ENCODE data around the gene AKT1S1. TPM values are rescaled to one million over a fixed set of nuclear protein-coding genes. Genes with fewer than 3 reads are reported as not detected.

Gene AKT1S1
- total RNA-seq, 1 donor from 2014 or later, result 38.6 TPM

- DNase-seq (ENCODE audit: low read depth, low spot score), result no peak
- Mint-ChIP-seq H3K4me3 (peak overlapping the region; percentile 67), H3K36me3 (ENCODE audit: low read depth) (peaks cover 26% of the 10 kb centered on the region), H3K4me1 (peaks cover 26% of the 10 kb centered on the region), H3K9me3 (peaks cover 4% of the 10 kb centered on the region), H3K27me3 (ENCODE audit: low read depth) (peaks cover 14% of the 10 kb centered on the region), H3K27ac (ENCODE audit: unreplicated experiment) (no peak overlapping the region)
- no peak for TF ChIP-seq CTCF (conservative IDR thresholded peaks at IDR 0.05)
Observed at GRCh38 chr19:49848938-49849337, 28.2 kb downstream of the AKT1S1 start.

- no peak overlapping the region for H3K27ac Mint-ChIP-seq (ENCODE audit: unreplicated experiment)
- H3K9me3 Mint-ChIP-seq, result peaks cover 4% of the 10 kb centered on the region
- H3K4me3 Mint-ChIP-seq, result peak overlapping the region; percentile 69
- peaks cover 19% of the 10 kb centered on the region for H3K4me1 Mint-ChIP-seq
- no peak for DNase-seq (ENCODE audit: low read depth, low spot score)
- peaks cover 14% of the 10 kb centered on the region for H3K27me3 Mint-ChIP-seq (ENCODE audit: low read depth)
- H3K36me3 Mint-ChIP-seq (ENCODE audit: low read depth), result peaks cover 26% of the 10 kb centered on the region
- TF ChIP-seq CTCF (conservative IDR thresholded peaks at IDR 0.05), result no peak
Observed at GRCh38 chr19:49847731-49848696, 29.1 kb downstream of the AKT1S1 start.

- peak overlapping the region; percentile 70 for H3K4me3 Mint-ChIP-seq
- peaks cover 3% of the 10 kb centered on the region for H3K27me3 Mint-ChIP-seq (ENCODE audit: low read depth)
- H3K4me1 Mint-ChIP-seq, result peaks cover 8% of the 10 kb centered on the region
- no peak overlapping the region for H3K27ac Mint-ChIP-seq (ENCODE audit: unreplicated experiment)
- DNase-seq (ENCODE audit: low read depth, low spot score), result no peak
- peaks cover 4% of the 10 kb centered on the region for H3K9me3 Mint-ChIP-seq
- H3K36me3 Mint-ChIP-seq (ENCODE audit: low read depth), result peaks cover 18% of the 10 kb centered on the region
- no peak for TF ChIP-seq CTCF (conservative IDR thresholded peaks at IDR 0.05)
Observed at GRCh38 chr19:49846408-49846807, 30.7 kb downstream of the AKT1S1 start.

GRCh38 chr19:49845414-49845813, 31.7 kb downstream of the AKT1S1 start:
- H3K4me1 Mint-ChIP-seq, result peaks cover 11% of the 10 kb centered on the region
- no peak for TF ChIP-seq CTCF (conservative IDR thresholded peaks at IDR 0.05)
- no peaks in the 10 kb centered on the region for H3K27me3 Mint-ChIP-seq (ENCODE audit: low read depth)
- H3K36me3 Mint-ChIP-seq (ENCODE audit: low read depth), result peaks cover 18% of the 10 kb centered on the region
- DNase-seq (ENCODE audit: low read depth, low spot score), result no peak
- H3K9me3 Mint-ChIP-seq, result peaks cover 4% of the 10 kb centered on the region
- no peak overlapping the region for H3K27ac Mint-ChIP-seq (ENCODE audit: unreplicated experiment)
- no peak overlapping the region for H3K4me3 Mint-ChIP-seq

GRCh38 chr19:49844138-49845095, 32.7 kb downstream of the AKT1S1 start:
- no peak for DNase-seq (ENCODE audit: low read depth, low spot score)
- H3K27me3 Mint-ChIP-seq (ENCODE audit: low read depth), result no peaks in the 10 kb centered on the region
- no peak overlapping the region for H3K27ac Mint-ChIP-seq (ENCODE audit: unreplicated experiment)
- H3K4me1 Mint-ChIP-seq, result peaks cover 5% of the 10 kb centered on the region
- no peak overlapping the region for H3K4me3 Mint-ChIP-seq
- no peak for TF ChIP-seq CTCF (conservative IDR thresholded peaks at IDR 0.05)
- H3K9me3 Mint-ChIP-seq, result peaks cover 2% of the 10 kb centered on the region
- H3K36me3 Mint-ChIP-seq (ENCODE audit: low read depth), result peaks cover 10% of the 10 kb centered on the region
